CD4-positive, alpha-beta T cell treated with Interleukin-1 beta for 1 hour (primary cell): ENCODE data around the gene NLGN1.
"Not testable (repeated sequence)": the region's sequence is repeated elsewhere in the genome, so short reads cannot be mapped to it uniquely, and the experiment has no call there.

ENCODE experiments used
- DNase-seq, 2 donors: peaks; one replicate each; pipeline ENCODE4 v3.0.0-alpha.2; 2020 to 2022

Gene NLGN1

DNA sequence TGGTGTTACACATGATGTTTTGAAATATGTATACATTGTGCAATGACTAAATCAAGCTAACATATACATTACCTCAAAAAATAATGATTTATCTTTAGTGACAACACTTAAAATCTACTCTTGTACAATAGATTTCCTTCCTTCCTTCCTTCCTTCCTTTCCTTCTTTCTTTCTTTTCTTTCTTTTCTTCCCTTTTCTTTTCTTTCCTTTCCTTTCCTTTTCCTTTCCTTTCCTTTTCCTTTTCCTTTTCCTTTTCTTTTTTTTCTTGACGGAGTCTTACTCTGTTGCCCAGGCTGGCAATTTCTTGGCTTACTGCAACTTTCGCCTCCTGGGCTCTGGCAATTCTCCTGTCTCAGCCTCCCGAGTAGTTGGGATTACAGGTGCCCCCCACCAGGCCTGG lies 170.5 kb downstream of the NLGN1 start:
- DNase-seq, result no peak

DNA sequence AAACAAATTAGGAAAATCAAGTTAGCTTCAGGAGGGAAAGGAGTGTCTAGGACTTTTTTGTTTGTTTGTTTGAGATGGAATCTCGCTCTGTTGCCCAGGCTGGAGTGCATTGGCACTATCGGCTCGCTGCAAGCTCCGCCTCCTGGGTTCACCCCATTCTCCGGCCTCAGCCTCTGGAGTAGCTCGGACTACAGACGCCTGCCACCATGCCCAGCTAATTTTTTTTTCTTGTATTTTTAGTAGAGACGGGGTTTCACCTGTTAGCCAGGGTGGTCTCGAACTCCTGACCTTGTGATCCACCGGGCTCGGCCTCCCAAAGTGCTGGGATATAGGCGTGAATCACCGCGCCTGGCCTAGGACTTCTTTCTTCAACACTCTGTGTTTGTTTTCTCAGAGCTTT lies 171.1 kb downstream of the NLGN1 start:
- DNase-seq, result no peak

DNA sequence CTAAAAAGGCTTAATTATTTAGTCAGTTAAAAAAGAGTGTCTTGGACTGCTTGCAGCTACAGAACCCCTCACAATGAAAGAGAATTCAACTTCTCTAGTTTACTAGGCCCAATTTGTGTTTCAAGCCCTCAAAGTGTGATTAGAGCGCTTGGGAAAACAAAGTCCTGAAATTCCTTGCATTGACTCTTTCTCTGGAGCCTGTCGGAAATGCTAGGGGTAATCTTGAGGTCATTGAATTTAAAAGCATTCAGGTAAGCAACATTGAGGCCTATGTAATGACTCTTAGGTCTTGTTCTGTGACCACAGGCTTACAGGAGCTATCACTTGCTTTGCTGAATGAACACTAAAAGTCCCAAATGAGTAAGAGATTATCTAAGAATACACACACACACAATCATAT lies 186.0 kb downstream of the NLGN1 start:
- DNase-seq, result no peak

DNA sequence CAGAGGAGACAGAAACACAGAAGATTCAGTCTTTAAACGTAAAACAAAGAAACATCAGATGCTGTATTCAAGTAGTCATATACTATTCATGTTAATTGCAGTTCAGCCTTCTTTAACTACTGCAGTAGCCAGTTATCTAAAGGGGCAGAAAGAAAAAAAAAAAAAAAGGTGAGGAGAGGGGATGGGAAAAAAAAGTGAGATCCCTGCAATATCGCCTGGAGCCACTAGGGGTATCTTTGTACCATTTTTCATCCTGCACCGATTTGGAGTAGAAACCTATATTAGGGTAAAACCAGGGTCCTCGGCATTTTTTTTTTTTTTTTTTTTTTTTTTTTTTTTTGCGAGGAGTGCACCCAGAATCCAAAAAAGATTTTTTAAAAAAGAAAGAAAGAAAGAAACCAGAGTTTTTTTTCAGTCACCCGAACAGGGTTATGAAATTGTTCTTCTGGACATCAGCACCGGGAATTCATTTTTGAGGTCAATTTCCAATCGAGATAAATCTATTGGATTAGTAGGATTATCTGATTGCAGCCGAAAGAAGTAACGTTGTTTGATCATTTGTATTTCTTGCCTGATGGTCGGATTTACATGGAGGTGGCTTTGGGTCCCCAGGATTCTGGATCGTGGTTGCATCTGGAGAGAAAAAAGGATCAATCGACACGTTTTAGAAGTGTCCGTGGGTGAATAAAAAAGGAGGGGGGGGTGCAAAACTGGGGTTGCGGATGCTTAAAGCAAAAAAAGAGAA lies 186.7 kb downstream of the NLGN1 start:
- no peak for DNase-seq

DNA sequence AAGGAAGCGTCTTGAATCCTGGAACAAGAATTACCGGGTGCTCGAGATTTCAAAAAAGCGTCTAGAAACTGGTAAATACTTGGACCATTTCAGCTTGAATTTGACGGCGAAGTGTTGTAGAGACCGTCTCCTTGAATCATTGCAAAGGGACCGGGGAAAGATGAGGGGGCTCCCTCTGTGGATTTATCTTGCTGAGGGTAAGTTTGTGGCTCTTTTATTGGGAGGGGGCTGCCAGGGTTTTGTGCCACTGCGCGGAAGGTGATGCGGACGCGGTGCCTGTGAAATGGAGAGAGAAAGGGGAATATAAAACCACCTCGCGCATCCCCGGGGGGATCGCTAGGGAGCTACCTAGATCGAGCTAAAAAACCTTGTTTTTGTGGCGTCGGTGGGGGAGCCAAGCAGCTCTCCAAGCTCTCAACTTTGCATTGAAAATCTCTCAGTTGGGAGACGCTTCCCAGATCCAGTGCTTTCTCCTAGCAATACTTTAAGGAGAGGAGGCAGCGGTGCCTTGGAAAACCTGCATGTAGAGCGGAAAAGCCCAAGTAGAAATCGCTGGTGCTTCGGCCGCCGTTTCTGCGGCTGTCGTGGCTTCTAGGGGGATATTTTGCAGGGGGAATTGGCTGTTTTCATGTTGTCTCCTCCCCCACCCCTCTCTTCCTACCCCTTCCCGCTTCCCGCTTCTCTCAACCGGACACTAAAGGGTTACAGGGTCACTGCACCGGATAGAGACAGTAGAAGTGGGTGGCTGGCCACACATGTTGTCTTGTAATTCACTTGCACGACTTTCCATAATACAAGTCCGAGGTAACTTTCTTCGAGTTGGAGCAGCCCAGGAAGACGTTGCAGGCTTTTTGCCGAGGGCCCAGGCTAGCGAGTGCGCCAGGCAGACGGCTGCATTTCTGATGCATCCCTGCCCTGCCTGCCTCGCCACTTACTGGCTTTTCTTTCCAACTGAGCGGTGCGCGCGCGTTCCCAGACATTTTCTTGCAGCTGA lies 187.6 kb downstream of the NLGN1 start:
- DNase-seq, result no peak

DNA sequence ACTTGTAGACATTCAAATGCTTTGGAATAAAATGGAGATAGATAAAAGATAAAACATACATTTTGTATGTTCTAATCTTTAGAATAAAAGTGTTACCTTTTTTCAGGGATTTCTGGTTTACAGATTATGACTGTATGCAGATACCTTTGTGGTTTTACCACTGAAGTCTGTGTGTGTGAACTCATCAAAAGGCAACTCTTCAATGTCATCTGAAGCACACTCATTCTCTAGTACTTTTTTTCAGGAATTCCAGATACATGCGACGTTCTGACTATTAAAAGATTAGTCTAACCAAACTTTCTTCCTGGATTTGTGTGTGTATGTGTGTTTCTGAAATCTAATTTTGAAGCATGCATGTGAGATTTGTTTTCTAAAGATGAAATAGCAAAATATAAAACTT lies 188.6 kb downstream of the NLGN1 start:
- DNase-seq, result no peak

DNA sequence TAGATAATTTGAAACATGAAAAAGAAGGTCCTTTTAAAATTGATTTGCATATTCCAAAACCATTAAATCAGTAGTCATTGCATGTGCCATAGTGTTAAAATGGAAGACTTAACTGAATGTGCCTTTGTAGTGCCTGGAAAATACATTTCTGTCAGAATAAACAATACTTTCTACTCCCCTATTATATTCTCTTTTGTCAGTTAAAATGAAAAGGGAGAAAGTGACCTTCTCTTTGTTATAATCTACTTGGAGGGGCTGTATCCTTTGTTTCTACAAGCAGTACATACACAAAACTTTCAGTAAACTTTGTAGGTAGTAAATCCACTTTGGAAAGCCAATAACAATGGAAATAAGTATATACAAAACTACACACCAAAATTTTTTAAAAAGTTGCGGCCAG lies 189.5 kb downstream of the NLGN1 start:
- no peak for DNase-seq

DNA sequence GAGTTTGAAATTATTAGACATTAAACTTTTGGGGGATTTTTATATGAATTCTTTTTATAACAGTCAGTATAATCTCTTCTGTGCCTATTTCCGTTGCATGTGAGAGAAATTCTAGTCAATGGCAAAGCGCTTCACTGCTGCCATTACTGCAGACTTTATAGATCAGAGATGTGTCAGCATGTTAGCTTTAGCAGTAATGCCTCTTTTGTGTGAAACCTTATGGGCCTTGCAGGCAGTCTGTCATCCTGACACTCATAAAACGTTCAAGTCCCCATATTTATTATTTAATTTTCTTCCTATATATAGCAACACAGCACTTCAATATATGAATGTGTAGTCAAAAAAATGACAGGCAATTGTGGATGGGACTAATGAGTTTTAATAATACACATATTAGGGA lies 191.0 kb downstream of the NLGN1 start:
- DNase-seq, result no peak

DNA sequence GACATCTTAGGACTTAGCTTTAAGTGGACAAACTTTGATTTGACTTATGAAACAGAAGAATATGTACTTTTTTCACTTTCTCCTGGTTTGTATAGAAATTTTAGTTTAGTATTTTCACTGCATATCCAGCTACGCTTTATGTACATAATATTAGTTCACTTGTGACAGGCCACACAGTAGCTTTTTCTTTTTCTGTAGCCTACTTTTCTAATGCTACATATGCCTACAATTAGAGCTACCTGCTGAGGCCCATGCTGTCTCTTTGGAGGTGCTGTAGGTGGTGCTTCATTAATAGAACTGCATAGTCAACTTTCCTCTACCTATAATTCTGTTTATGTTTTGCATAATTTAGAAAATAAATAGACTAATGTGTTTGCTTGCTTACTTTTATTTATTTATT lies 191.6 kb downstream of the NLGN1 start:
- no peak for DNase-seq

DNA sequence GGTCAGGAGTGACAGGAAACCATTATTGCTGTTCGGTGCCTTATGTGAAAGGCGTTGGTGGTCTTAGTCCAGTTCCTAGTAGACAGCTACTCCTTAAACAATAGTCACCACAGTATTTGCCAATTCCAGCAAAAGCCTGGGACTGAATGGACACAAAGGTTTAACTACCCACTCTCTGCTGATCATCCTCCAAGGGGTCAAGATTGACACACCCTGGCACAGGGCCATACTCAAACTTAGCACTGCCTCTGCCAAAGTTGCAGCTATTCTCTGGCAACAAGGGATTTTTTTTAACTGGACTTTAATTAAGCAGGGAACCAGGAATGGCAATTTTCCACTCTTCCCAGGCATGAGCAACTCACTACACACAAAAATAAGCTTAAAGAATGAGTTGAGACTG lies 193.9 kb downstream of the NLGN1 start:
- no peak for DNase-seq

DNA sequence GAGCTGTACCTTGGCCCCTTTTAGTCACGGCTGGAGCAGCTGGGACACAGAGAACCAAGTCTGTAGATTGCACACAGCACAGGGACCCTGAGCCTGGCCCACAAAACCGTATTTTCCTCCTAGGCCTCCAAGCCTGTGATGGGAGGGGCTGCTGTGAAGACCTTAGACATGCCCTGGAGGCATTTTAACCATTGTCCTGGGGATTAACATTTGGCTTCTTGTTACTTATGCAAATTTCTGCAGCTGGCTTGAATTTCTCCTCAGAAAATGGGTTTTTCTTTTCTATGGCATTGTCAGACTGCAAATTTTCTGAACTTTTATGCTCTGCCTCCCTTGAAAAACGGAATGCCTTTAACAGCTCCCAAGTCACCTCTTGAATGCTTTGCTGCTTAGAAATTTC lies 197.3 kb downstream of the NLGN1 start:
- DNase-seq, result not testable (repeated sequence)

DNA sequence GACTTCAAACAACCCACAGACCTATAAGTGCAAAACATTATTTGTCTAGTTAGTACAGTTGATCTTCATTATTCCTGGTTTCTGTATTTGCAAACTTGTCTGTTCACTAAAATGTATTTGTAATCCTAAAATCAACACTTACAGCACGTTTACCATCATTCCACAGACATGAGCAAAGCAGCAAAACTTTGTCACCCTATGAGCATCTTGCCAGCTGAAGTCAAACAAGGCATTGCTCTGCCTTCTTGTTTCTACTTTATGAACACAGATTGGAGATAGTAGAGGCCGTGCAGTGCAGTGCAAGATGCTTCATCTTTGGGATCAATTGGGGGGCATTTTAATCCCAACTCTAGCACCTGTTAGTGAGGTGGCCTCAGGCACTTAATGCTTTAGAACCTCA lies 202.1 kb downstream of the NLGN1 start:
- no peak for DNase-seq

DNA sequence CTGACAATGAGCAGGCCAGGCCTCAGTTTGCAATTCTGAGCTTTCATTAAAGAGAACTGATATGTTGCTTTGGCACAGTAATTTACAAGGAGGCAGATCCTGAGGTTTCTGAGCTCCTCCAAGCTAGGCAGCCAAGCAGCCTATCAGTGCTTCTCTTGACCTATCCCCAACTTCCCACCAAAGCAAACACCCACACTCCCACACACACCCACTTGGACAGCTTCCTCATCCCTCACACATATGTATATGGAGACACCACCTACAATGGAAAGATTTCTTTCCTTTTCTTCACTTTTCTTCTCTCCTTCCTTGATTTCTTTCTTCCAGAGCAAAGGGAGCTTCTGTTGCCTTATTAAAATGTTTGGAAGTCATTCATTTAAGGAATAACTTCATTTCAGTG lies 217.0 kb downstream of the NLGN1 start:
- DNase-seq, result no peak

DNA sequence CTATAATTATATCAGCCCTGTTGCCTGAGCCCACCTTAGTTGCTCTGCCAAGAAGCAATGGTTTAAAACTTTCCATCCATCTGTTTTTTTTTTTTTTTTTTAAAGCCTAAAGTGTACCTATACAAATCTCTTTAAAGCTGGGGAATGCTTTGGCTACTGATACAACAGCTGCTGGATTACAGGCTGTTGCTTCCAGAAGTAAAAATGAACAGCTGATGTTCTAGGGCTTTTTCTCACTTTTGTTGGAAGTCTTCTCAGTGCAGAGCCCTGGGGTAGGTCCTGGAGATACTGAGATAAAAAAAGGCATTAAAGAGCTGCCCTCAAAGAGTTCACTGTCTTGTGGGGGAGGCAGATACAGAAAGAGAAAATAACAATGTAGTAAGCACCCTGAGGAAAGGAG lies 218.1 kb downstream of the NLGN1 start:
- DNase-seq, result no peak

DNA sequence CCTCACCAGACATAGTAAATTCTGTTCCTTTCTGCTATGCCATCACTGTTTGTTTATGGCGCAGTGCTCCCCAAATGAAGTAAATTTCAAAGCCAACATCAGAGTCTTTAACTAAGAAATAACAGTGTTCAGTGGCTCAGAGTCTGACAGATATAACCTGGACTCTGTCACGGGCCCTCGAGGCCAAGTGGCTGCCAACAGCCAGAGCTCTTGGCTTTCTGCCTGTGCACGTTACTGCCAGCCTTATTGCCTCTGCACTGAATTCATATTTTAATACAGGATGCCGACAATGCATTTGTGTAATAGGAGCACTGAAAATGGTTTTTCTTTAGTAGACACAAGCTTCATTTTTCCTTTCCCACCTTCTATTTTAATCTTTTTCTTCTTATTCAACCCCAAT lies 219.9 kb downstream of the NLGN1 start:
- no peak for DNase-seq

DNA sequence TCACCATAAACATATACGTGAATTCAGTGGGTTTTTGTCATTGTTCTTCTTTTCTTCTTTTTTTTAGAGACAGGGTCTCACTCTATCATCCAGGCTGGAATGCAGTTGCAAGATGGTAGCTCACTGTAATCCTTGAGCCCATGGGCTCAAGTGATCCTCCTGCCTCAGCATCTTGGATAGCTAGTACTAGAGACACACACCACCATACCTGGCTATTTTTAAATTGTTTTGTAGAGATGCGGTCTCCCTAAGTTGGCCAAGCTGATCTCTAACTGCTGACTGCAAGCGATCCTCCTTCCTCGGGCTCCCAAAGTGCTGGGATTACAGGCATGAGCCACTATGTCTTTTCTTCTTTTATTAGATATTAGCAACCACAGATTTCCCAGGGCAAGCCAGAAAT lies 220.6 kb downstream of the NLGN1 start:
- no peak for DNase-seq

DNA sequence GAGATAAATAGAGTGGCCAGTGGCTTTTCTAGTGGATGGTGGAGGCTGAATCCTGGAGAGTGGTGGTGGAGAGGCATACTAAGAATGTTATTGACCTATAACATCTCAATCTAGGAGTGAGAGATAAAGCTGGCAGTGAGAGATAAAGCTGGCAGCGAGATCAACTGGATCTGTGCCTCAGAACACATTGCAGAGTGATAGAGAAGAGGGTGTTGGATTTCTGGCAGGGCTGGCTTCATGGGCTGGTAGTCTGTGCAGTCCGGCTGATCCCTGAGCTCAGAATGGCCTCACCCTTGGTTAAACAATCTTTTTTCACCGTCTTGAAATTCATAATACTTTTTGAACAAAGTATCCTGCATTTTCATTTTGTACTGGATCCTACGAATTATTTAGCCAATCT lies 221.2 kb downstream of the NLGN1 start:
- DNase-seq, result no peak

DNA sequence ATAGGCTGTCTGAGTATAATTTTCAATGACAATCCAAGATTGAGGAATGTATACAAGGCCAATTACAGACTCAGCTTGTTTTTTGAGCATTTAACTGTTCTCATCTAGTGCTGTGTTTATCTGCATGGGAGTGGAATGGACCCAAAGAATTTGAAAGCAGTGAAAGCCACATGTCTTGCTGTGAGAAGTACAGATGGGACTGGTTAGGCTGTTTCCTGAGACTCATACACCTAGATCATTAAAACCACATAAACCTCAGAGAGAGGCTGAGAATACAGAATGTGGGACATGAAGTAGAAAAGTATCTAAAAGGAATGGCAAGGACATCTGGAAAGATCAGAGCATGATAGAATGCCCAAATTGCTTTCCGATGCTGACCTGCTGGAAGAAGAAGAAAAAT lies 224.6 kb downstream of the NLGN1 start:
- no peak for DNase-seq

DNA sequence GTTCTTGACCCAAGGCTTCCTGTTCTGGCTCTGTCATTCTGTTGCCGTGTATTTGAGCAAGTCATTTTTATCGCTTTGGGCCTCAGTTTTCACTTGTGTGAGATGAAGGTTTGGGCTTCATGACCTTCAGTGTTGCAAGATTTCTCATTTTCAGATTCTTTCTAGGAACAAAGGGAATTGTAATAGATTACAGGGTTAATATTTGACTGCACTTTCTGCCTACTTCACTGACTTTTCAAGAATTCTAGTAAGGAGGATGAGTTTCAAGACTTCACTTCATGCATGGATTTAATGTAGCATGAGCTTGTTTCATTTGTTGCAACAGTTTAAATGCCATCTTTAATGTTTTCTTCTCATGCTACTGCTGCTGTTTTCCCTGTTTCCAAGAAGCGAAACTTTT lies 226.5 kb downstream of the NLGN1 start:
- no peak for DNase-seq

DNA sequence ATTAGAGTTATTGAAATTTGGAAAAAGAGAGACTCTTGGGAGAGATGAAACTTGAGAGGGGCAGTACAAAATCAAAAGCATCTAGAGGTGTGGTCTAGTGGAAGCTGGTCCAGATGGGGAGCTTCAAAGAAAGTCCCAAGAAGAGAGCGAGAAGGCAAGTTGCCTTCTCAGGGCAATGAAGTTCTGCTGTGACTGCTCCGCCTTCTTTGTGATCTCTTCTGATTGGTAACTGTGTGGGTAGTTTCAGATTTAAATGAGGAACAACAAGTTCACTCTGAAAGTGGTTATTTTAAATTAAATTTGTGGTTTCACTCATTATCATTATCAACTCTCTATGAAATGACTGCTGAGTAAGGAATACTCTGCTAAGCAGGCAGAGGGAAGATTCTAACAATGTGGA lies 233.3 kb downstream of the NLGN1 start:
- DNase-seq, result no peak

DNA sequence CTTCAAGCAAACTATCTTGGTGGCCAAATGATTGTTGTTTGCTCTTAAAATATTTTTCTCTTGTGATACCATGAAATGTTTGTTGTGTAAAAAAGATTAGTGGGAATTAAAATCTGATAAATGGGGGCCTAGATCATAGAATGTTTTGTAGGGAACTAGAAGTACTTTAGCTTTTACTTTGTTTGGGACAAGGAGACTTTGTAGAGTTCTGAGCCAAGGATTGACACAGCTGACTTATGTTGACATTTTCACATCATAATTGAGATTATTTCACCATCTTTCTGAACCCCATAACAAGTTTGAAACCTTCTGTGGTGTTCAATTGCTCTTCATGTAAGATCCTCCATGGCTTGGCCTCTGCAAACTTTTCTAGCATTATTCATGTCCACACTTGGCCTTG lies 235.4 kb downstream of the NLGN1 start:
- DNase-seq, result no peak

DNA sequence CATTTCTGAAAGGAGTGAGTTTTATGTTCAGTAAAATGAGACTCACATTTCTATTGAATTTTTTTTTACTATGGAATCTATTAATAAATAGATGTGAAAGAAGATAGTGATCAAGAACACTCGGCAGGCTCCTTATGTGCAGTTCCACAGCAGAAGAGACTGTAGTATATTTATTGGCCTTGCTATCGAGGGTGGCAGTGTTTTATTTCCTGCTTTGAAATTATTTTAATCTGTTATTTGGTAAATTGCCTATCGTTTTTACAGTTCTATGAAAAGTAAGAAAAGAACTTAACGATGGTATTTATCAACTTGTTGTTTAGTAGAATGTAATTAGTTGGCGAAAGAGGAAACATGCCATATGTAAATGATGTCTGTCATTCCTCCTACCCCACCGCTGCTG lies 238.3 kb downstream of the NLGN1 start:
- no peak for DNase-seq

DNA sequence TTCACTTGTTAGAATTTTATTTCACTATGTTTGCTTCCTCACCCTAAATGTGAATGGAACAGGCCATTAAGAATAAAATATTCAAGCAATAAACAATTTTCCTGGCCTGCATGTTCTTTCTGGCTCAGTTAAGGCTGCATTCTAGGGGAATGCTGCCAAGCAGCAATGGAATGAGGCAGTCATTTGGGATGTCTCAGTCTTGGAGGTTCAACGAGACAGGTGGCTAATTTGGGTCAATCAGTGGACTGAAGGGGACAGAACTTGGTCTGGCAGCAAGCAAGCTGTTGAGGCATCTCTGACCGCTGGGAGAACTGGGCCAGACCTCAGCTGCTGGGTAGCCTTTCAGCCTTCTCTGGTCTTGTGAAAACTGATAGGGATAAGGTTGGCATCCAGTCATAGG lies 241.6 kb downstream of the NLGN1 start:
- no peak for DNase-seq

DNA sequence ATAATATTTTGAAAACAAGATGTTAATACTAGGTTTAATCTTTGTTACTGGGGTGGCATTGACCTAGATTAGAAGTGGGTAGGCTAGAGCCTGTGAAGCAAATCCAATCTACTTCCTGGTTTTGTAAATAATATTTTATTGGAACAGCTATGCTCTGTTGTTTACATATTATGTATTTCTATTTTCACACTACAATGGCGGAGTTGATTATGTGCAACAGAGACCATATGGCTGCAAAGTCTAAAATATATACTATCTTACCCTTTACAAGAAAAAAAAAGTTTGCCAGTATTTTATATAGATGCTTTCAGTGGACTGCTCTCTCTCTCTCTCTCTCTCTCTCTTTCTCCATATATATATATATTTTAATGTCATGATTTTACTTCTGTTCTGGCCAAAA lies 244.2 kb downstream of the NLGN1 start:
- no peak for DNase-seq
